AG10803 (cell line): ENCODE results near the gene HHEX.
"Not testable (repeated sequence)": the region's sequence is repeated elsewhere in the genome, so short reads cannot be mapped to it uniquely, and the experiment has no call there.

Experiments
- DNase-seq: peaks from one replicate; pipeline ENCODE4 v3.0.0; 2010; ENCODE audit warnings: low read depth
- H3K4me3 ChIP-seq: 2 replicates; pipeline ENCODE4 v1.5.1; 2011; ENCODE audit warnings: mild to moderate bottlenecking, low read length, control low read depth
- CTCF ChIP-seq: conservative IDR thresholded peaks from 2 replicates; pipeline ENCODE4 v1.5.1; 2011; ENCODE audit warnings: mild to moderate bottlenecking, low read length, control low read depth, inconsistent platforms

Gene HHEX

GRCh38 chr10:92689663-92690210 lies at the start of gene HHEX:
TSS of gene HHEX (plus strand) at chr10:92689955. CDS start at chr10:92689987, 32 bp downstream.
- no peak for TF ChIP-seq CTCF
- DNase-seq = peak; percentile 34
- H3K4me3 ChIP-seq = peak within 1 kb of the TSS; percentile 55

GRCh38 chr10:92640107-92640506 lies 49.6 kb upstream of the HHEX start:
- peak; percentile 52 for DNase-seq
- TF ChIP-seq CTCF = peak; percentile 20; the same call in 1 of the 2 replicates

GRCh38 chr10:92641492-92641891 lies 48.3 kb upstream of the HHEX start:
- TF ChIP-seq CTCF = no peak
- no peak overlapping the region for H3K4me3 ChIP-seq
- no peak for DNase-seq

More at GRCh38 chr10:92640107-92640506, 49.6 kb upstream of the HHEX start:
- H3K4me3 ChIP-seq = no peak overlapping the region

- DNase-seq = no peak
- no peak for TF ChIP-seq CTCF
- no peak overlapping the region for H3K4me3 ChIP-seq
These were observed 44.8 kb upstream of the HHEX start for GRCh38 chr10:92644921-92645320.

GRCh38 chr10:92650864-92651263 lies 38.9 kb upstream of the HHEX start:
- not testable (repeated sequence) for DNase-seq, H3K4me3 ChIP-seq

- no peak for TF ChIP-seq CTCF
- H3K4me3 ChIP-seq = no peak overlapping the region
- DNase-seq = no peak
These were observed 34.3 kb upstream of the HHEX start for GRCh38 chr10:92655426-92655825.

GRCh38 chr10:92656266-92656961 lies 33.3 kb upstream of the HHEX start:
- H3K4me3 ChIP-seq = no peak overlapping the region
- no peak for TF ChIP-seq CTCF
- no peak for DNase-seq
